Gastroesophageal sphincter (tissue), 3 donors: ENCODE results near the gene TANGO2.

Source experiments
- EP300 ChIP-seq: sonication (generic); formaldehyde crosslinking; IDR thresholded peaks from one replicate; pipeline ENCODE4 v1.6.1; 2017; ENCODE audit warnings: antibody characterized with exemption, mild to moderate bottlenecking
- POLR2A ChIP-seq, 2 donors: fragments of 450-650 bp; IDR thresholded peaks; one replicate each; pipeline ENCODE4 v1.6.1; 2017; ENCODE audit warnings: antibody characterized with exemption in 2 of 2, mild to moderate bottlenecking in 2 of 2, moderate library complexity in 1 of 2
- POLR2AphosphoS5 ChIP-seq: sonication (generic); formaldehyde crosslinking; IDR thresholded peaks from one replicate; pipeline ENCODE4 v1.6.1; 2017; ENCODE audit warnings: antibody characterized with exemption
- TF ChIP-seq, protein P1 (sequence below), 4 experiments: fragments of 200-600 bp in 2 of 4; fragments of 450-650 bp in 2 of 4; sonication (generic) in 1 of 4; IDR thresholded peaks; one replicate each; pipeline ENCODE4 v1.5.1; 2017 to 2019; ENCODE audit warnings: antibody characterized with exemption in 4 of 4, mild to moderate bottlenecking in 2 of 4, moderate library complexity in 2 of 4

DNA sequence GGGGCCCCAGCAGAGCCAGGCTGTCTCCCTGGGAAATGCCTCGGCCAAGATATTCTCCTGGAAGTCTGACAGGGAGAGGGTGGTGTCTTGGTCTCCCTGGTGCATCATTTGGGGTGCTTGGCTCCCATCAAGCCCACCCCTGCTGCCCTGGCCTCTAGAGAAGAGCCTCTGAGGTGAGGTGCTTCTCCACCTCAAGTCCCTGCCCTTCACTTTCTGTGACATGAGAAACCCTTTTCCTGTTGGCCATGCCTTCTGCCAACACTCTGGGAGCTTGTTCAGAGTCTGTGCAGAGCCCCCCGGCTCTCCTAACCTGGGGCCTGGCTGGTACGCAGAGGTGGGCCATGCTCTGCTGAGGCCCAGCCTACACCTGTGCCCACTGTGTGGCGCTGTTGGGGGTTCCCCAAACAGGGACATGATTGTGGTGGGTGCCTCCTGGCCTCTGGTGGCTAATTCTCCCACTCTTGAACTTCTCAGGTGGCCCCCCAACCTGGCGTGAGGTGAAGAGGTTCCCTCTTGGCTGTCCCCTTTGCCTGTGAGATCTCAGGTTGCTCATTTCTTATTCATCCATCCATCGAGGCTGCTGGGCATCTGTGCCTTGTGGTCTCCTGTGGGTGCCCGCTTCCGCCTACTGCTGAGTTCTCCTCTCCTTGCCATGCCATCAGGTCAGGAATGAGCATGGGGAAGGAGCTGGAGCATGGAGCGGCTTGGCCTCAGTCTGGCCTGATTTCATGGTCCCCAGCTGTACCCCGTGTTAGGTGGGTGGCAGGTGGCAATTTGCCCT is 40.0 kb downstream of the TANGO2 start:
- TF ChIP-seq EP300 (no peak), POLR2A (IDR thresholded peaks at IDR 0.05) (no peak), POLR2AphosphoS5 (no peak)
- TF ChIP-seq, protein P1, sequence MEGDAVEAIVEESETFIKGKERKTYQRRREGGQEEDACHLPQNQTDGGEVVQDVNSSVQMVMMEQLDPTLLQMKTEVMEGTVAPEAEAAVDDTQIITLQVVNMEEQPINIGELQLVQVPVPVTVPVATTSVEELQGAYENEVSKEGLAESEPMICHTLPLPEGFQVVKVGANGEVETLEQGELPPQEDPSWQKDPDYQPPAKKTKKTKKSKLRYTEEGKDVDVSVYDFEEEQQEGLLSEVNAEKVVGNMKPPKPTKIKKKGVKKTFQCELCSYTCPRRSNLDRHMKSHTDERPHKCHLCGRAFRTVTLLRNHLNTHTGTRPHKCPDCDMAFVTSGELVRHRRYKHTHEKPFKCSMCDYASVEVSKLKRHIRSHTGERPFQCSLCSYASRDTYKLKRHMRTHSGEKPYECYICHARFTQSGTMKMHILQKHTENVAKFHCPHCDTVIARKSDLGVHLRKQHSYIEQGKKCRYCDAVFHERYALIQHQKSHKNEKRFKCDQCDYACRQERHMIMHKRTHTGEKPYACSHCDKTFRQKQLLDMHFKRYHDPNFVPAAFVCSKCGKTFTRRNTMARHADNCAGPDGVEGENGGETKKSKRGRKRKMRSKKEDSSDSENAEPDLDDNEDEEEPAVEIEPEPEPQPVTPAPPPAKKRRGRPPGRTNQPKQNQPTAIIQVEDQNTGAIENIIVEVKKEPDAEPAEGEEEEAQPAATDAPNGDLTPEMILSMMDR (IDR thresholded peaks at IDR 0.05): no peak
